Eye (tissue), 1 donor: ENCODE data around the gene COX7A2.

Experiments used
- DNase-seq: peaks from one replicate; pipeline ENCODE4 v3.0.0-alpha.2; 2015

COX7A2 gene

GRCh38 chr6:75268121-75268987 is 24.8 kb upstream of the COX7A2 start:
- DNase-seq, result no peak

GRCh38 chr6:75267461-75267860 is 23.9 kb upstream of the COX7A2 start:
- DNase-seq, result no peak

GRCh38 chr6:75266716-75267291 is 23.2 kb upstream of the COX7A2 start:
- DNase-seq, result peak; percentile 74

GRCh38 chr6:75263401-75263750 is 19.8 kb upstream of the COX7A2 start:
- DNase-seq, result no peak

- no peak for DNase-seq
Observed at GRCh38 chr6:75262716-75263400, 19.3 kb upstream of the COX7A2 start.

GRCh38 chr6:75261299-75261698 is 17.7 kb upstream of the COX7A2 start:
- no peak for DNase-seq

GRCh38 chr6:75257343-75258087 is 13.9 kb upstream of the COX7A2 start:
- no peak for DNase-seq

- no peak for DNase-seq
Observed at GRCh38 chr6:75250552-75250951, 7.0 kb upstream of the COX7A2 start.

GRCh38 chr6:75249837-75250236 is 6.2 kb upstream of the COX7A2 start:
- no peak for DNase-seq

GRCh38 chr6:75246386-75246785 is 2.8 kb upstream of the COX7A2 start:
- DNase-seq, result no peak

GRCh38 chr6:75244063-75244584 is 523 bp upstream of the COX7A2 start:
- no peak for DNase-seq

GRCh38 chr6:75236630-75237029 is 7.0 kb downstream of the COX7A2 start:
- DNase-seq, result no peak

- no peak for DNase-seq
Observed at GRCh38 chr6:75235271-75235670, 8.3 kb downstream of the COX7A2 start.

- no peak for DNase-seq
Observed at GRCh38 chr6:75234126-75234865, 9.3 kb downstream of the COX7A2 start.

GRCh38 chr6:75233092-75233615 is 10.4 kb downstream of the COX7A2 start:
- DNase-seq, result no peak

- DNase-seq, result peak; percentile 73
Observed at GRCh38 chr6:75230484-75231325, 12.9 kb downstream of the COX7A2 start.

GRCh38 chr6:75224303-75224926 is 19.2 kb downstream of the COX7A2 start:
- DNase-seq, result no peak

- DNase-seq, result no peak
Observed at GRCh38 chr6:75223428-75223827, 20.2 kb downstream of the COX7A2 start.

- no peak for DNase-seq
Observed at GRCh38 chr6:75222261-75222660, 21.3 kb downstream of the COX7A2 start.

- no peak for DNase-seq
Observed at GRCh38 chr6:75221116-75221515, 22.5 kb downstream of the COX7A2 start.

- no peak for DNase-seq
Observed at GRCh38 chr6:75220357-75220756, 23.2 kb downstream of the COX7A2 start.
